GM21367 (cell line): ENCODE results near the gene LSM3.

Source experiments
- ATAC-seq: cut with Tn5 transposase; IDR thresholded peaks from one replicate; pipeline ENCODE4 v1.9.1; 2021; ENCODE audit not compliant: unreplicated experiment

LSM3 gene

GRCh38 chr3:14156843-14157561, 21.6 kb upstream of the LSM3 start:
- no peak for ATAC-seq

- ATAC-seq: no peak
These were observed 20.7 kb upstream of the LSM3 start for GRCh38 chr3:14157951-14158350.

GRCh38 chr3:14158370-14158769, 20.2 kb upstream of the LSM3 start:
- ATAC-seq: no peak

GRCh38 chr3:14159426-14159825, 19.2 kb upstream of the LSM3 start:
- ATAC-seq: no peak

- no peak for ATAC-seq
These were observed 17.3 kb upstream of the LSM3 start for GRCh38 chr3:14161282-14161681.

GRCh38 chr3:14162178-14162577, 16.4 kb upstream of the LSM3 start:
- ATAC-seq: no peak

- ATAC-seq: no peak
These were observed 11.6 kb upstream of the LSM3 start for GRCh38 chr3:14166877-14167603.

GRCh38 chr3:14169435-14169834, 9.2 kb upstream of the LSM3 start:
- ATAC-seq: no peak

- ATAC-seq: no peak
These were observed 8.7 kb upstream of the LSM3 start for GRCh38 chr3:14169871-14170270.

- no peak for ATAC-seq
These were observed 8.0 kb upstream of the LSM3 start for GRCh38 chr3:14170531-14171159.

- no peak for ATAC-seq
These were observed 6.1 kb upstream of the LSM3 start for GRCh38 chr3:14172496-14172895.

GRCh38 chr3:14174483-14174882, 4.1 kb upstream of the LSM3 start:
- no peak for ATAC-seq

- ATAC-seq: no peak
These were observed 3.1 kb upstream of the LSM3 start for GRCh38 chr3:14175383-14176037.

GRCh38 chr3:14177580-14178246, 904 bp upstream of the LSM3 start:
- peak; percentile 0 for ATAC-seq

- ATAC-seq: no peak
These were observed 473 bp downstream of the LSM3 start for GRCh38 chr3:14179114-14179465.

GRCh38 chr3:14179795-14180194, 1.2 kb downstream of the LSM3 start:
- ATAC-seq: no peak

GRCh38 chr3:14181253-14181652, 2.6 kb downstream of the LSM3 start:
- ATAC-seq: no peak

- ATAC-seq: no peak
These were observed 4.5 kb downstream of the LSM3 start for GRCh38 chr3:14183015-14183577.

- no peak for ATAC-seq
These were observed 8.3 kb downstream of the LSM3 start for GRCh38 chr3:14186854-14187458.

GRCh38 chr3:14188041-14188754, 9.6 kb downstream of the LSM3 start:
- ATAC-seq: no peak
